Neutrophil (primary cell): ENCODE results near the gene EEPD1.

Source experiments
- H3K27ac ChIP-seq: fragments of 200-600 bp; sonication (generic); 2 replicates; pipeline ENCODE4 v1.5.1; 2016; ENCODE audit warnings: mild to moderate bottlenecking, moderate library complexity
- H3K27me3 ChIP-seq: fragments of 200-600 bp; sonication (generic); 2 replicates; pipeline ENCODE4 v1.6.0; 2016; ENCODE audit warnings: mild to moderate bottlenecking
- H3K36me3 ChIP-seq: fragments of 200-600 bp; sonication (generic); 2 replicates; pipeline ENCODE4 v1.5.1; 2017
- H3K4me1 ChIP-seq, 2 experiments: fragments of 200-600 bp in 1 of 2; sonication (generic) in 1 of 2; 1 replicate in 1 of 2; 2 replicates in 1 of 2; pipeline versions ENCODE4 v1.5.1 to v1.6.1; 2013 to 2016; ENCODE audit warnings: low read depth in 1 of 2, low read length in 1 of 2, mild to moderate bottlenecking in 1 of 2, moderate library complexity in 1 of 2; ENCODE audit not compliant: control insufficient read depth in 1 of 2, insufficient read depth in 1 of 2
- H3K4me3 ChIP-seq, 2 experiments: fragments of 200-600 bp in 1 of 2; sonication (generic) in 1 of 2; 1 replicate in 1 of 2; 2 replicates in 1 of 2; pipeline ENCODE4 v1.5.1; 2013 to 2016; ENCODE audit warnings: low read depth in 1 of 2, low read length in 1 of 2, mild to moderate bottlenecking in 1 of 2, moderate library complexity in 1 of 2
- H3K9me3 ChIP-seq: fragments of 200-600 bp; sonication (generic); 2 replicates; pipeline ENCODE4 v1.5.1; 2016
- CTCF ChIP-seq: fragments of 200-600 bp; sonication (generic); IDR thresholded peaks from 2 replicates; pipeline ENCODE4 v1.5.1; 2016; ENCODE audit warnings: antibody characterized with exemption

EEPD1 gene

GRCh38 chr7:36216063-36216684 lies 63.1 kb downstream of the EEPD1 start:
- H3K36me3 ChIP-seq: no peaks in the 10 kb centered on the region
- H3K9me3 ChIP-seq: no peaks in the 10 kb centered on the region
- H3K27me3 ChIP-seq: no peaks in the 10 kb centered on the region
- no peak overlapping the region for H3K4me3 ChIP-seq
- H3K4me1 ChIP-seq: peaks cover 27 to 31% of the 10 kb centered on the region in 2 experiments
- TF ChIP-seq CTCF: no peak
- peak overlapping the region; percentile 31 for H3K27ac ChIP-seq

GRCh38 chr7:36217211-36217960 lies 64.3 kb downstream of the EEPD1 start:
- Histone ChIP-seq H3K27ac (peak overlapping the region; percentile 24), H3K9me3 (no peaks in the 10 kb centered on the region), H3K4me3 (no peak overlapping the region), H3K27me3 (no peaks in the 10 kb centered on the region), H3K36me3 (no peaks in the 10 kb centered on the region), H3K4me1 (peaks cover 16 to 25% of the 10 kb centered on the region in 2 experiments)
- TF ChIP-seq CTCF: no peak

- TF ChIP-seq CTCF: no peak
- peaks cover 13 to 20% of the 10 kb centered on the region in 2 experiments for H3K4me1 ChIP-seq
- H3K9me3 ChIP-seq: no peaks in the 10 kb centered on the region
- H3K4me3 ChIP-seq: no peak overlapping the region
- H3K27me3 ChIP-seq: no peaks in the 10 kb centered on the region
- peak overlapping the region; percentile 24 for H3K27ac ChIP-seq
- H3K36me3 ChIP-seq: no peaks in the 10 kb centered on the region
These were observed 64.9 kb downstream of the EEPD1 start for GRCh38 chr7:36217961-36218284.

- no peaks in the 10 kb centered on the region for H3K27me3 ChIP-seq
- H3K36me3 ChIP-seq: no peaks in the 10 kb centered on the region
- H3K9me3 ChIP-seq: no peaks in the 10 kb centered on the region
- no peak for TF ChIP-seq CTCF
- no peak overlapping the region for H3K4me3 ChIP-seq
- peaks cover 6 to 12% of the 10 kb centered on the region in 2 experiments for H3K4me1 ChIP-seq
- H3K27ac ChIP-seq: no peak overlapping the region
These were observed 66.4 kb downstream of the EEPD1 start for GRCh38 chr7:36219429-36219828.

GRCh38 chr7:36223851-36224250 lies 70.8 kb downstream of the EEPD1 start:
- peaks cover 0 to 5% of the 10 kb centered on the region in 2 experiments for H3K4me1 ChIP-seq
- H3K27me3 ChIP-seq: no peaks in the 10 kb centered on the region
- no peak for TF ChIP-seq CTCF
- H3K9me3 ChIP-seq: no peaks in the 10 kb centered on the region
- H3K4me3 ChIP-seq: no peak overlapping the region
- H3K27ac ChIP-seq: no peak overlapping the region
- no peaks in the 10 kb centered on the region for H3K36me3 ChIP-seq
